SK-N-MC (cell line): ENCODE measurements around the gene AKR1B1.

Experiments
- DNase-seq: peaks from one replicate; pipeline ENCODE4 v3.0.0-alpha.2; 2011; ENCODE audit warnings: low read depth, low spot score
- H3K27ac ChIP-seq: fragments of 200-600 bp; sonication (generic); 2 replicates; pipeline ENCODE4 v1.5.1; 2016; ENCODE audit warnings: mixed run types
- H3K36me3 ChIP-seq: fragments of 200-600 bp; sonication (generic); 2 replicates; pipeline ENCODE4 v1.6.1; 2017; ENCODE audit warnings: antibody characterized with exemption, low read length, mixed read lengths; ENCODE audit not compliant: insufficient read depth
- H3K4me3 ChIP-seq: fragments of 200-600 bp; sonication (generic); 2 replicates; pipeline ENCODE4 v1.5.1; 2016
- H3K9ac ChIP-seq: fragments of 200-600 bp; sonication (generic); 2 replicates; pipeline ENCODE4 v1.8.0; 2017; ENCODE audit warnings: mixed run types, mixed read lengths; ENCODE audit not compliant: insufficient read length
- H3K9me3 ChIP-seq: fragments of 200-600 bp; sonication (generic); 2 replicates; pipeline ENCODE4 v1.6.1; 2017; ENCODE audit warnings: low read depth, mild to moderate bottlenecking, antibody characterized with exemption, low read length, moderate library complexity, mixed read lengths
- EZH2 ChIP-seq: fragments of 200-600 bp; sonication (generic); IDR thresholded peaks from one replicate; pipeline ENCODE4 v1.6.1; 2017; ENCODE audit warnings: antibody characterized with exemption
- FOXP2 ChIP-seq: optimal IDR thresholded peaks from 2 replicates; pipeline ENCODE3; 2011; ENCODE audit warnings: mild to moderate bottlenecking, moderate library complexity; ENCODE audit not compliant: insufficient read depth; ENCODE audit errors: extremely low read length, control extremely low read depth
- POLR2AphosphoS5 ChIP-seq: IDR thresholded peaks from 2 replicates; pipeline ENCODE4 v1.6.1; 2012; ENCODE audit warnings: mild to moderate bottlenecking, low read depth, low read length, borderline replicate concordance

Gene AKR1B1

DNA sequence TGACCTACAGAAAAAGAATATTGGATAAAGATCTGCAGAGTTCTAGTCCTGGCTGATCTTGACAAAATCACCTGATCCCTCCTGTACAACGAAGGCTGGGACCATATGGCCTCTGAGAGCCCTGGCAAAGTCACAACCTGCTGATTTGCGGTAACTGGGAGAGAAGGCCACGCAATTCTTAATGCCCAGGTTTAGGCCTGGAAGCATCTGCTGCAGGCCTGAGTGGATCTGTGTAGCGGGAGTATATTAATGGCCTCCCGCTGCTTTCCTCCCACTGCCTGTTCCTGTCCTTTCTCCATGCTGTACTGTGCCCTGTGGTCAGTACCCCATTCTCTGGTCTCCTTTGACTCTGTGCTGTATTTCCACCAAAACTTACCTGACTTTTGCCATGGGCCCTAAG lies 24.2 kb downstream of the AKR1B1 start:
- Histone ChIP-seq H3K27ac (no peak overlapping the region), H3K9ac (no peak overlapping the region), H3K36me3 (no peaks in the 10 kb centered on the region), H3K9me3 (no peaks in the 10 kb centered on the region), H3K4me3 (no peak overlapping the region)
- no peak for DNase-seq
- TF ChIP-seq POLR2AphosphoS5 (no peak), EZH2 (no peak), FOXP2 (no peak)

DNA sequence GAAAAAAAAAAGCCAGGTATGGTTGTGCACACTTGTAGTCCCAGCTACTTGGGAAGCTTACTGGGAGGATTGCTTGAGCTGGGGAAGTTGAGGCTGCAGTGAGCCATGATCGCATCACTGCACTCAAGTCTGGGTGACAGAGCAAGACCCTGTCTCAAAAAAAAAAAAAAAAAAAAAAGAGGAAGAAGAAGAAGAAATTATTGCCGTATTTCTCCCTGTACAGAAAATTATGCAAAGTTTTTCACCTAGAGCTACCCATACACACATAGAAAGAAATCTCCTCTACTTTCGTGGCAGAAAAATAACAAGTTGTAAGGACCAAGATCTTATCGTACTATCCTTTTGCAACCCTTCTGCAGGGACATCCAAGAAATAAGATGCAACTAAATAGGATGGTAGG lies 25.5 kb downstream of the AKR1B1 start:
- Histone ChIP-seq H3K9ac (no peak overlapping the region), H3K36me3 (no peaks in the 10 kb centered on the region), H3K27ac (no peak overlapping the region), H3K9me3 (no peaks in the 10 kb centered on the region), H3K4me3 (no peak overlapping the region)
- TF ChIP-seq EZH2, result no peak
- no peak for TF ChIP-seq FOXP2
- no peak for TF ChIP-seq POLR2AphosphoS5
- DNase-seq, result no peak

DNA sequence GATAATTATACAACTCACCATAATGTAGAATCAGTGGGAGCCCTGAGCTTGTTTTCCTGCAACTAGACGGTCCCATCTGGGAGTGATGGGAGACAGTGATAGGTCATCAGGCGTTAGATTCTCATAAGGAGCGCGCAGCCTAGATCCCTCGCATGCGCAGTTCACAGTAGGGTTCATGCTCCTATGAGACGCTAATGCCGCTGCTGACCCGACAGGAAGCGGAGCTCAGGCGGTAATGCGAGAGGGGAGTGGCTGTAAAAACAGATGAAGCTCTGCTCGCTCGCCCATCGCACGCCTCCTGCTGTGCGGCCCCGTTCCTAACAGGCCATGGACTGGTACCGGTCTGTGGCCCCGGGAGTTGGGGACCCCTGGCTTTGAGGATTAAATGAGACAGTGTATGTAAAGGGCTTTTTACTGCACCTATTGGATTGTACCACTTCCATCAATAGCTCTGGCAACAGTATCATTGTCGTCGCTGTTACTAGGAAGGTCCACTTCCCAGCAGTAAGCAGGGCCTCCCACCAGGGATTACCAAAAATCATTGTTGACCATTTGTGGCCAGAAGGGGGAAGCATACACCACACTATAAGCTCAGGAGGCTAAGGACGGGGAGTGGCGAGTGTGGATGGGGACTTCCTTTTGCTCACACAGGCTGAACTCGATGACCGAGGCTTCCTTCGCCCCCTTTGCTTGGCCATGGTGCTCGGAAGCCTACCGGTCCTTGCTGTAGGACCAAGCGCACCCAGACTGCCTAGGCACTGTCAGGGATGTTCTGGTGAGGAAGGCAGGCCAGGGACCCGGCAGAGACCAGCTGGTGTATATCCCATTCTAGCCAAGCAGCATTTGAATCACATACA lies 26.4 kb downstream of the AKR1B1 start:
- no peak overlapping the region for H3K27ac ChIP-seq
- TF ChIP-seq EZH2 (no peak), POLR2AphosphoS5 (no peak), FOXP2 (no peak)
- no peaks in the 10 kb centered on the region for H3K36me3 ChIP-seq
- H3K9ac ChIP-seq, result no peak overlapping the region
- H3K9me3 ChIP-seq, result no peaks in the 10 kb centered on the region
- DNase-seq, result no peak
- H3K4me3 ChIP-seq, result no peak overlapping the region

DNA sequence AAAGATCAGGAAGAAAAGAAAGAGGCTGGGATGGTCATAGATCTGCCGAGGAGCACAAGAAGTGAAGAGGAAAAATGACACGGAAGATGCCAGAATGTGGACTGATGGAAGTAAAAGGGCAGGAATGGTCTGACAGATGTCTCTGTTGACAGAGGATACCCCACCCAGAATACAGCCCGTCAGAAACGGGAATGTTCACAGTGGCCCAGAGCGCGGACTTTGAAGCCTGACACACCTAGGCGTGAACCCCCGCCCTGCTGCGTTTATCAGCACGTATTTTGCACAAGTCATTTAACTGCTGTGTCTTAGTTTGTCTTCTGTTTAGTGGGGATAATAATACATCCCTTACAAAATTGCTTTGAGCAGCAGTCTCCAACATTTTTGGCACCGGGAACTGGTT lies 27.1 kb downstream of the AKR1B1 start:
- no peak overlapping the region for H3K9ac ChIP-seq

DNA sequence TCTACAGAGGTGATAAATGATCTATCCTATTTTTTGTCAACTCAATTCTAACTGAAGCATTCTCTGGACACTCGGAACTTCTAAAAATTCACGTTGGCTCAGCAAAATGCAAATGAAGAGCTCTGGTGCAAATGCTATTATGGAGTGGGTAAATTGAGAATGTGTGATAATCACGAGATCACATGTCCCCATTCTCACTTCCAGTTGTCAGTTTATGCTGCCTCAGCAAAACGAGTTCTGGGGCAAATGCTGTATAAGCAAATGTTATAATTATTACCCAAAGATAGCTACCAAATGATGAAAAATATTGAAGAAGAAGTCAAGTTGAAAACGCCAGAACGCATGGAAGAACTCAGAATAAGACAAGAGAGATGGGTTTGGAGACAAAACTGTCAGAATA lies 29.4 kb downstream of the AKR1B1 start:
- Histone ChIP-seq H3K9ac (peak overlapping the region; percentile 23), H3K4me3 (peak overlapping the region; percentile 55), H3K9me3 (no peaks in the 10 kb centered on the region), H3K36me3 (no peaks in the 10 kb centered on the region), H3K27ac (peak overlapping the region; percentile 72)
- DNase-seq, result no peak
- TF ChIP-seq POLR2AphosphoS5 (no peak), FOXP2 (no peak), EZH2 (no peak)

More for the DNA sequence above, 27.1 kb downstream of the AKR1B1 start:
- no peaks in the 10 kb centered on the region for H3K36me3 ChIP-seq
- H3K27ac ChIP-seq, result no peak overlapping the region
- TF ChIP-seq FOXP2, result no peak
- TF ChIP-seq EZH2, result no peak
- no peak for TF ChIP-seq POLR2AphosphoS5
- DNase-seq, result no peak
- no peaks in the 10 kb centered on the region for H3K9me3 ChIP-seq
- no peak overlapping the region for H3K4me3 ChIP-seq

DNA sequence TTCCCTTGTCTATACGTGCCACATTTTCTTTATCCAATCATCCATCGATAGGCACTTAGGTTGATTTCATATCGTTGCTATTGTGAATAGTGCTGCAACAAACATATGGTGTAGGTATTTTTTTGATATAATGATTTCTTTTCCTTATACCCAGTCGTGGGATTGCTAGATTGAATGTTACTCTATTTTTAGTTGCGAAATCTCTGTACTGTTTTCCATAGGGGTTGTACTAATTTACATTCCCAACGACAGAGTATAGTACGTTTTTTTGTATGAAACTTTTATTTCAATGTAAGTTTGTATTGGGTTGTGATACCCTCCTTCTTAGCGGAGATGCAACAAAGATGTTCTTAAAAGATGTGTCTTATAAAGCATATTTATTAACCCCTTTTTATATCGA lies 30.0 kb downstream of the AKR1B1 start:
- TF ChIP-seq FOXP2, result no peak
- no peak for TF ChIP-seq EZH2
- TF ChIP-seq POLR2AphosphoS5, result no peak
- DNase-seq, result no peak
- no peak overlapping the region for H3K9ac ChIP-seq
- H3K27ac ChIP-seq, result peak overlapping the region; percentile 72
- H3K36me3 ChIP-seq, result no peaks in the 10 kb centered on the region
- no peaks in the 10 kb centered on the region for H3K9me3 ChIP-seq
- H3K4me3 ChIP-seq, result peak overlapping the region; percentile 55

DNA sequence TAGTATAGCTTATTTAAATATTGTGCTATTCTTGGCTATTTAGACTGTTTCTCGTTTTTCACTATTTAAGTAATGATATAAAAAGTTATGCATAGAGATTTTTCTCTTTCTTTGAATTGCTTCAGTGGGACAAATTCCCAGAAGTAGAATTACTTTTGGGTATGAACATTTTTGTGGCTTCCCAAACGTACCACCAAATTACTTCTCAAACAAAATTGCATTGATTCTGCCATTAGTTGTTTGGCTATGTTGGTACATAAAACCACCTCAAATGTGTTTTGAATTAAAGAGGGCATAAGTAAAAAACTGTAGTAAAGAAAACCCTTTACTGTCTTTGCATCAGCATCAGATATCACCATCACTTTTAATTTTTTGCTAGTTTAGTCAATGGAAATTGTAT lies 31.0 kb downstream of the AKR1B1 start:
- Histone ChIP-seq H3K9ac (no peak overlapping the region), H3K9me3 (no peaks in the 10 kb centered on the region), H3K36me3 (no peaks in the 10 kb centered on the region), H3K27ac (peak overlapping the region; percentile 63), H3K4me3 (no peak overlapping the region)
- DNase-seq, result peak; percentile 14
- TF ChIP-seq POLR2AphosphoS5, result no peak
- TF ChIP-seq EZH2, result no peak
- TF ChIP-seq FOXP2, result no peak

DNA sequence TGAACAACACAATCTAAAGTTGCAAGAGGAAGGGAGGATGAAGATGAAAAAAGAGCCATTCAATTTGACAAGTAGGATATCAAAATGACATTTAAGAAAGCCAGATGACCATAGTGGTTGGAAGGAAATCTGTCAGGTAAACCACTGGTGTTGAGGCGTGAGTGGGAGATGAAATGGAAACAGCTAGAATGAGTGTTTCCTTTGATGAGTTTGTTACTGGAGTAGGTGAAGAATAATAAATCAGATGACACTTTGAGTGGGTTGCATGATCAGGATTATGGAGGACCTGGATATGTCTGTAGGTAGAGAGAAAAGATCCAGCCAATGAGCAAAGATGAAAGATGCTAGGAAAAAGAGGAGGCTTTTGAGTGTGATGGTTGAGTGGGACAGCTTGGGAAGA lies 33.1 kb downstream of the AKR1B1 start:
- Histone ChIP-seq H3K9me3 (no peaks in the 10 kb centered on the region), H3K36me3 (no peaks in the 10 kb centered on the region), H3K27ac (no peak overlapping the region), H3K4me3 (no peak overlapping the region), H3K9ac (no peak overlapping the region)
- no peak for DNase-seq
- TF ChIP-seq FOXP2, result no peak
- TF ChIP-seq POLR2AphosphoS5, result no peak
- TF ChIP-seq EZH2, result no peak
